GM18499 (cell line): ENCODE data around the gene CD8B2.
"Not testable (repeated sequence)": the region's sequence is repeated elsewhere in the genome, so short reads cannot be mapped to it uniquely, and the experiment has no call there.

Source experiments
- ATAC-seq: cut with Tn5 transposase; IDR thresholded peaks from one replicate; pipeline ENCODE4 v1.9.1; 2021; ENCODE audit warnings: moderate number of reproducible peaks; ENCODE audit not compliant: insufficient read depth, unreplicated experiment

CD8B2 gene

DNA sequence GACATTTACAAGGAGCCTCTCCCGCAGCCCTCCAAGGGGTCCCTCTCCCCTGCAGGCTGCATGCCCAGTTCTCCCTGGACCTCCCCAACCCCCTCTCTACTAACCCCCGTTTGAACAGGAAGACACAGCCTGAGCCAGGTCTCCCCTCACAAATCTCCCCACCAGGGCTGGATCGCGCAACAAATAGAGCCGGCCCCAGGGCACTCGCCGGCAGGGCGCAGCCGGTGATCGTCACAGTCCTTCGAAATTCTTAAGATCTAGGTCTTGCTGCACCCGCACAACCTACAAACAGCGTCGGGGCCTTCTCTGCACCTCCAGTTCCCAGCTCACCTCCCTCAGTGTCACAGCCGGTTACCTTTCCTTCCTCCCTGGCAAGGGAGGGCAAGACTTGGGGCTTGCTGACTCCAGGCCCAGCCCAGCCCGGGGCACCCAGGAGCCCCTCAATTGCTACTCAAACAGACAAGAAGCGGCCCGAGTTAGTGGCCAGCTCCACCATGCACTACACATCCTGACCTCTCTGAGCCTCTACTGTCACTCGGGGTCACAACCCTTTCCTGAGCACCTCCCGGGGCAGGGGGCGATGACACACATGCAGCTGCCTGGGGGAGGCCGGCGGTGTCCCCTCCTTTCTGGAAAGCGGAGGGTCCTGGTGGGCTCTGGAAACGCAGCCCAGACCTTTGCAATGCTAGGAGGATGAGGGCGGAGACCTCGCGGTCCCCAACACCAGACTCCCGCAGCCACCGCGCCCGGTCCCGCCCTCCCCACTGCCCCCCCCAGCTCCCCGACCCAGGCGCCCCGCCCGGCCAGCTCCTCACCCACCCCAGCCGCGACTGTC, at the start of gene CD8B2:
CD8B2 (plus strand) TSS at position 814 of the 835 bp plus-strand sequence. CDS start 63 bp downstream, outside the sequence.
- not testable (repeated sequence) for ATAC-seq

GRCh38 chr2:106461882-106462281, 25.3 kb upstream of the CD8B2 start:
- ATAC-seq, result not testable (repeated sequence)

DNA sequence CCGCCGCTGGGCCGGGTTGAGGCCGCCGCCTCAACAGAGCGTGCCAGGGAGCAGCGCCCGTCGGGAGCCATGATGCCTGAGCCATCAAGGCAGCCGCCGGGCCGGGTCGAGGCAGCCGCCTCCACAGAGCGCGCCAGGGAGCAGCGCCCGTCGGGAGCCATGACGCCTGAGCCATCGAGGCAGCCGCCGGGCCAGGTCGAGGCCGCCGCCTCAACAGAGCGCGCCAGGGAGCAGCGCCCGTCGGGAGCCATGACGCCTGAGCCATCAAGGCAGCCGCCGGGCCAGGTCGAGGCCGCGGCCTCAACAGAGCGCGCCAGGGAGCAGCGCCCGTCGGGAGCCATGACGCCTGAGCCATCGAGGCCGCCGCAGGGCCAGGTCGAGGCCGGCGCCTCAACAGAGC, 19.6 kb upstream of the CD8B2 start:
- ATAC-seq, result not testable (repeated sequence)

DNA sequence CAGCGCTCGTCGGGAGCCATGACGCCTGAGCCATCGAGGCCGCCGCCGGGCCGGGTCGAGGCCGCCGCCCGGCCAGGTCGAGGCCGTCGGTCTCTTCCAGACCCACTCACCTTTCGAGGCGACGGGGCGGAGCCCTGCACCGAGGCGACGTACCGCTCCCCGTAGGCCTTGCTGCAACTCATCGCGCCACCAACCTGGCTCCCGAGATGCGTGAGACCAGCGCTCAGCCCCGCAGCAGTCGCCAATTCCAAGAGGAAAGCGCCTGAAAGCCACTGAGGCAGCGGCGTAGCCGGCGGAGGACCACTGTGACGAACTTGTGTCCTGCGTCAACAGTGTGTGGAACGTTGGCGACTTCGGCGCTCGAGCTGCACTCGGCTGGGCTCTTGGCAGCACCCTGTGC, 19.1 kb upstream of the CD8B2 start, which contains the start of gene RGPD3:
RGPD3 (minus strand) TSS at position 307 of the 400 bp plus-strand sequence; CDS start at position 182, 125 bp downstream.
- ATAC-seq, result not testable (repeated sequence)

DNA sequence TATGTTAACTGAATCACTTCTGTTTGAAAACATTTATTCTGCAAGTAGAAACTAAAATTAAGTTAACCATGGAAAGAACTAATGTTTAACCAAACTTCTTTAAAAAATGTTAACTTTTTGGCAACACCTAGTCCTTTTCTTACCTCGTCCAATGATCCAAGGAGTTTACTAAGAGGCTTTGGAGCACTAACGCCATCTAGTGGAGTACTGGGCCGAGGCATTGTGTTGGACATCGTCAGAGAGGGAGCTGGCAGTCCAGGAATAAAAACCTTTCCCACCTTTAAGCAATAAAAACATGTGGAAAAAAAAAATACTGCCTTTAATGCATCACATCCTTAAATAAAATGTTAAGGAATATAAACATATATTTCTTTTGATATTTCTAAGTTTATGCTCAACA, 16.5 kb upstream of the CD8B2 start:
- not testable (repeated sequence) for ATAC-seq

DNA sequence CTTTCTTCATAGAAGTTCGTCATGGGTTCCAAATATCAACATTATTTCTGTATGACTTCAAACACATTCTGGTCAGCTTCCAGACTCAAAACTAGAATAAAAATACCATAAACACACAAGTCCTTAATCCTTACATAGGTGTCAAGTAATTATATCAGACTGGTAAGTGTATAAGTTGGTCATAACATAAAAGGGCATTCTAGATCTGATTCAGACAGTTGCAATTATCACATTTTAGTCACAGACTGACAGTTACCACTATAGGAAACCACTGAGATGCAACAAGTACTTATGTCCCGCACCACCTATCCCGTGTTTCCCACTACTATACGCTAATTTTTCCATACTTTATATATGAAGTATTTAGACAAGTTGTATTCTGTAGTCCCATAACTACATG, 9.5 kb upstream of the CD8B2 start:
- ATAC-seq, result not testable (repeated sequence)

DNA sequence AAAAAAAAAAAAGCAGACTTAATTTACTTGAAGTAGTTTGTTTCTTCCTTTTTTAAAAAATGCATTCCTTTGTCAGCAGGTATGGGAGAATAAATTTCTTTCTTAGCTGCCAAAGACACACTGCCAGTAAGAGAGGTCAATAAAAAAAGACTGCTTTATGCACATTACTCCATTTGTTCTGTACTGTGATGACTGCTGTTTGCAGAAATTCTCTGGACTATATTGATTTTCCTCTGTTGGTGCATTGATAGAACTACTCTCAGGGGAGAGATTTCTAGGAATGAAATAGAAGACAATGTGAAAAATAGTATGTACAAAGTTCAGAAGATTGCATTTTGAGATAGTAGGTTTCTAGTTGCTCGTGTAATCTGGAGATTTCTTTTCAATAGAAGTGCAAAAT, 7.6 kb upstream of the CD8B2 start:
- ATAC-seq, result not testable (repeated sequence)

- not testable (repeated sequence) for ATAC-seq
These were observed 425 bp downstream of the CD8B2 start for GRCh38 chr2:106487386-106488191.

DNA sequence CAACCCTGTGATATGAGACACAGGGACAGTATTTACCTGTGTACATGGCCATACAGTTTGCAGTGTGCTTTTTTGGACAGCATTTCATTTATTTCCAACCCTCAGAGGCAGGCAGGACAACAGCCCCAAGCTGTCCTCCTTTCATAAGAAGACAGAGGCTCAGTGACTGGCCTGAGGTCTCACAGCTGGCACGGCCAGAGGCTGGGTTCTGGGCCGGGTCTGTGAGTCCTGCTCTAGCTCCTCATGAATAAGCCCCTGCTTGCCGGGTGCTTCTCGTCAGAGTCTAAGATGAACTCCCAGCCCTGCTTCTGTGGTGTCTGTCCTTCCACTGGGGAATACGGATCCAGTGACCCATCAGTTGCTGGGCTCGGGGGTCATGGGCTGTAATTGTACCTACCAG, 2.5 kb downstream of the CD8B2 start:
- not testable (repeated sequence) for ATAC-seq

DNA sequence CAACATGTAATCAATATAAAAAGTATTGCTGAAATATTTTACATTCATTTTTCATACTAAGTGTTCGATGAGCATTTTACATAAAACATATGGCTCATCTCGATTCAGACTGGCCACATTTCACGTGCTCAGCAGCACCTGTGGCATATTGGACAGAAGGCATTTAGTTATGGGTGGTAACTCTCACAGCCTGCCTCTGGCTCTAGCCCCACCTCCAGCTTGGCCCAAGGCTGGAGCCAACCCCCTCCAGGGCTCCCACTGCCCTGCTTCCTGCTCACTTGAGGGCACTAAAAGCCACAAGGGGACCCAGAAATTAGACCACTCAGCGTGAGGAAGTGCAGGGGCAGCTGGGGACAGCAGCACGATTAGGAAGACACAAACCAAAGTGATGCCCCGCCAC, 5.2 kb downstream of the CD8B2 start:
- ATAC-seq, result not testable (repeated sequence)

- not testable (repeated sequence) for ATAC-seq
These were observed 5.7 kb downstream of the CD8B2 start for GRCh38 chr2:106492913-106493312.

- ATAC-seq, result not testable (repeated sequence)
These were observed 11.4 kb downstream of the CD8B2 start for GRCh38 chr2:106498549-106498948.

- ATAC-seq, result not testable (repeated sequence)
These were observed 13.2 kb downstream of the CD8B2 start for GRCh38 chr2:106500350-106500749.

DNA sequence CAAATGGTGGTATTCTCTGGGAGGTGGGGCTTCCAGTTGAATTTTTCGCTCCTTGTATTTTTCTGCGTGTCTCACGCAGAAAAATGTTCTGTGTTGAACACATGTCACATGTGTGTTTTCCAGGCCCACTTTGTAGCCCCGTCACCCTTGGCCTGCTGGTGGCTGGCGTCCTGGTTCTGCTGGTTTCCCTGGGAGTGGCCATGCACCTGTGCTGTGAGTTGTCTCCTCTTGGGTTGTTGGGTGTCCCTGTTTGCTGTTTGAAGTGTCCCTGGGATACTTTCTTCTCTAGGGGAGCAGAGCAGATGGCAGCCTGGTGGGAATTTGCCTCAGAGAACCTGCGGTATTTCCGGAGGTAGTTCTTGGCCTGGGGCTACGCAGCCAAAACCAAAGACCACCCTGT, 15.2 kb downstream of the CD8B2 start:
- not testable (repeated sequence) for ATAC-seq

DNA sequence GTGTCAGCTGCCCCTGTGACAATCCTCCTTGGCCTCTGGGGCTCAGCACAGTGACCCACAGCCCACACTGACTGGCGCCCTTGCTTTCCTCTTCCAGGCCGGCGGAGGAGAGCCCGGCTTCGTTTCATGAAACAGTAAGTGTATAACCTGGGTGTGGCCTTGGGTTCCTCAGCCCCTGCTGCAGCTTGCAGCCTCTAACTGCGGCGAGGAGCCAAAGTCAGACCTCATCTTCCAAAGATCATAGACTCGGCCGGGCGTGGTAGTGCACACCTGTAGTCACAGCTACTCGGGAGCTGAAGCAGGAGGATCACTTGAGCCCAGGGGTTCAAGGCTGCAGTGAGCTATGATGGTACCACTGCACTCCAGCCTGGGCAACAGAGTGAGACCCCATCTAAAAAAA, 17.0 kb downstream of the CD8B2 start:
- not testable (repeated sequence) for ATAC-seq

GRCh38 chr2:106504787-106505186, 17.6 kb downstream of the CD8B2 start:
- ATAC-seq, result not testable (repeated sequence)

DNA sequence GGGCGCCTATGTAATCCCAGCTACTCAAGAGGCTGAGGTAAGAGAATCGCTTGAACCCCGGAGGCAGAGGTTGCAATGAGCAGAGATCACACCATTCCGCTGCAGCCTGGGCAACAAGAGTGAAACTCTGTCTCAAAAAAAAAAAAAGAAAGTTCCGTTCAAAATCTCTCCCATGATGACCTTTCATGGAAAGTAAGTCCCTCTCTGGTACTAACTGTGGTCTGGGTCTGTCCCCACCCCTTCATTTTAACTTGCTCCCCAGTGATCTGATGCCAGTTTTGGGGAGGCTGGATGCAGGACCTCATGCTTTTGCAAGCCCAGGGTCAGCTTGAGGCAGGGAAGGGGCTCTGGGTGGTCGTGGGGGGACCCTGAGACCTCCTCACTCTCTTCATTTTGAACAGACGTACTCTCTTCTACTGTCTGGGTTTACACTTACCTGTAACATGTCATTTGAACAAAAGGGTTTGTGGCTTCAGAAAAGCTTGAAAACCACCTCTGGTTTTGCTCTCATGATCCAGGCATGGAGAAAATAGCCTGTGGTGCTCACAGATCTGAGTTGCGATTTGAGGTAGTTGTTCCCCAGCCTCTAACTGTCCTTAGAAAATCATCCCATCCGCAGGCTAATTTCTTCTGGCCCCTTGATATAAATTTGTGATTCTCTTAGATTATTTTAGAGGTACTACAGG, 19.0 kb downstream of the CD8B2 start:
- not testable (repeated sequence) for ATAC-seq

DNA sequence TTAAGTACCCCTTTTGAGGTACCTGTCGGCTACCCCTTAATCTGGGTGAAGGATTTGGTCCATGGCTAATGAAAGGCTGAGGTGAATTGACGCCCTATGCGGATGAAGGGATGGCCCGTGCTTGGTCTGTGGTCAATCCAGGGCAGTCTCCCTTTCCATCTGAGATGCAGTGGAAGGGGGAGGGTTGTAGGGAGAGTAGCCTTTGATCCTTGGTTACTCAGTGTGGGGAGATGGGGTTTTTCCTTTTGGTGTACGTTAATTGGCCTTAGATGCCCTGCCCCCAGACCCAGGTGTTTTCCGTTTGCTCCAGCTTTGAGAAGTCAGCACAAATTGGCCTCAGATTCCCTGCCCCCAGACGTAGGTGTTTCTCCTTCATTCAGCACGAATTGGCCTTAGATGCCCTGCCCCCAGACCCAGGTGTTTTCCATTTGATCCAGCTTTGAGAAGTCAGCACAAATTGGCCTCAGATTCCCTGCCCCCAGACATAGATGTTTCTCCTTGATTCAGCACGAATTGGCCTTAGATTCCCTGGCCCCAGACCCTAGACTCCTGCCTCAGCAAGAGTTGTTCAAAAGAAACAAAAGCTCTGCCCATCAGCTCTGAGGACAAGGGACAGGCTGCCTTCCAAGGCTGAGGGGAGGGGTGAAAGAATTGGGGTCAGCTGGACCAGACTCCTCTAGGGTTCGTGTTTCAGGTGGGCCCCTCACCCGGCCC, 21.7 kb downstream of the CD8B2 start:
- ATAC-seq, result not testable (repeated sequence)

DNA sequence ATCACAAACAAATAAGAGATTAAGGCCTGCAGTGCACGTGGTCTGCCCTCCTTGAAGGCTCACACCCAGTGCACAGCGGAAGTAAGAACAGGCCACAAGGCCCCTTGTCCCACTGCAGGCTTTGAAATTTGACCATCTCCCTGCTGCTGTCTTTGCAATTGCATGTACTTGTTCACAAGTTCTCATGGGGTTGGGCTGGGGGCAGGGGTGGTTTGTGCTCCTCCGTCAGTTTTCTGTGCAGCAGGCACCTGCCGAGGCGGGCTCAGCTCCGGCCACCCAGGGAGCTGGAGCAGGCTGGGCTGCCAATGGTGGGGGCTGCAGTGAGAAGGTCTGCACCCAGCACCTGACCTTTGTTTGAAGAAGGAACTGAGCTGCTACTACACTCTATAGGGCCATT, 22.2 kb downstream of the CD8B2 start:
- not testable (repeated sequence) for ATAC-seq

DNA sequence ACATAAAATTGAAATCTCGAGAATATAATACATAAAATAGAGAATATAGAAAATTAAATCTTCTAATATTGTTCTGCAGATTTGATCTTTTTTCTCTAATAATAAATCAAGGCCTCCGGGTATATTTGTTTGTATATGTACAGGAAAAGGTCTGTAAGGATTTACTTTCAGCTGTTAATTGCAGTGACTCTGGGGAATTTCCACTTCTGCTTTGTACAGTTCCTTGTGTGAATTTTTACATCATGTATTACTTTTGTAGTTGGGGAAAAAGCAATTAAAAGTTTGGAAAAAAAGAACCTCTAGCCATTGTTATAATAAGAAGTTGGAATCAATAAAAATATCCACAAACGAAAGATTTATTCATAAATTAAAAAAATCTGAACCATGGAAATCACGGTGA, 23.6 kb downstream of the CD8B2 start:
- ATAC-seq, result not testable (repeated sequence)
